Hematopoietic multipotent progenitor cell (in vitro differentiated cells): Measurements from ENCODE around the gene PAQR7. TPM values are rescaled to one million over a fixed set of nuclear protein-coding genes. Genes with fewer than 3 reads are reported as not detected.

Experiments
- DNase-seq, 3 donors: peaks; one replicate each; pipeline ENCODE4 v3.0.0-alpha.2; 2011 to 2015; ENCODE audit warnings: low read depth in 2 of 3, low spot score in 2 of 3
- total RNA-seq: library from RNA; depleted of rRNA; stranded (reverse); fragments of >200 nt; gene quantifications from one replicate; pipeline ENCODE4 v1.2.3, GENCODE V29; 2012

PAQR7 gene
- total RNA-seq, 1 donor, result 25.6 TPM

DNA sequence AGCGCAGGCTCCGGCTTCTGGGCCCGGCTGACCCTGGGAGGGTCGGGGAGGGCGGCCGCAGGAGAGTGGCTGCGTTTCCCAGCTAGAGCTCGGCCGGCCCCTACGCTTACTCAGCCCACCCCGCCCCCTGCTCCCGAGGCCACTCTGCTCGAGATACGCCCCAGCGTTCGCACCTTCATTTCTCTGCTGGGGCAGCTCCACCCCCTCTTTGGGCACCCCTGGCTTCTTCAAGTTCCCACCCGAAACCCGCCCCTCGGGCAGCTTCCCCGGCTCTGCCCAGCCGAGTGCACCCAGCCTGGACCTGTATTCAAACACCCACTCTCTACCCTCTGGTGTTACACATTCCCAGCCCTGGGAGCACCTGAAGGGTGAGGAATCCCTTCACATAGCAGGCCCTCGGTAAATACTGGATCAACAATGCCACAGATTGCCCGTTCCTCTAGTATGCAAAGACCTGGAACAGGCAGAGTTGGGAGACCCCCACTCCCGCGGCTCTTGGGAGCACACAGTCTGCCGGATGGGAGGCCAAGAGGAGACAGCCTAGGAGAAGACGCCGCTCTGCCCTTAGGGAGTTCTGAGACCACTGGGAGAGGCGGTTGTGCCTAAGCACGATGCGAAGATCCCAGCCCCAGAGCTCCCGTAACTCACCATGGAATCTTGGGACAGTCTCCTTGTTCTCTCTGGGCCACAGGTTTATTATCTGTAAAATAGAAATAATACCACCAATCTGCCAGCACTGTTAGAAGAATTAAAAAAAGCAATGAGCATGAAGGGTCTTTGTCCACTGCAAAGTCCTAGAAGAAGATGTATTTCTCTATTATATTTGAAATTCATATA lies 566 bp upstream of the PAQR7 start:
- DNase-seq, result no peak

- DNase-seq, result no peak
Observed at GRCh38 chr1:25874635-25875153, 814 bp downstream of the PAQR7 start.

DNA sequence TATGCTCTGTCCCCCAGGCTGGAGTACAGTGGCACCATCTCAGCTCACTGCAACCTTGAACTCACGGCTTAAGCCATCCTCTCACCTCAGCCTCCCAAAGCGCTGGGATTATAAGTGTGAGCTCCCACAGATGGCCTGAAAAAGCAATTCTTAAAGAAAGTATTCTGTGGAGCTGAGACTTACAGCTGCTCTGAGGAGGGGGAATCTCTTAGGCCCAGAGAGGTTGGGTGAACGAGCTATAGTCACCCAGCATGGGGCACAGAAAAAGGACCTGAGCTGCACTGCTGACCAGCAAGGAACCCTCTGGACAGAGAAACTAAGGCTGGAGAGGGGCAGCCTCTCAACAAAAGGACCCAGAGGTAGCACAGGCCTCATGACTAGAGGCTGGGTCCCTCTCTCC lies 1.3 kb downstream of the PAQR7 start:
- no peak for DNase-seq

DNA sequence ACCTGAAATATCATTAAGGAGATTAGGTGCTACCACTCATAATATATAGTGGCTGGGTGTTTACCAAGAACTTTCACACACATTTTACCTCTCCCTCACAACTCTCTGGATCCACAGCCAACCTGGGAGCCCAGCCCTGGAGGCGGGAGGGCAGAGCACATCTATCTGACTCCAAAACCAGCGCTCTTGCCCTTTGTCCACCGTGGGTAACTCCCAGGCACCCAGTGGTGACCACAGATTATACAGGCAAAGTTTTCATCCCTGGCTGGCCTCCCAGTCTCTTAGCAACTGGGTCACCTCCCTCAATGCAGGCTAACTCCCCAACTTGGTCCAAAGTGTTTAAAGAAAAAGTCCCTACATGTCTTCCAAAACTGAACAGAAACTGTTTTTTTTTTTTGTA lies 2.4 kb downstream of the PAQR7 start:
- DNase-seq, result no peak

- DNase-seq, result peak in 1 of 3 donors; percentile 41
Observed at GRCh38 chr1:25872713-25873112, 2.8 kb downstream of the PAQR7 start.

DNA sequence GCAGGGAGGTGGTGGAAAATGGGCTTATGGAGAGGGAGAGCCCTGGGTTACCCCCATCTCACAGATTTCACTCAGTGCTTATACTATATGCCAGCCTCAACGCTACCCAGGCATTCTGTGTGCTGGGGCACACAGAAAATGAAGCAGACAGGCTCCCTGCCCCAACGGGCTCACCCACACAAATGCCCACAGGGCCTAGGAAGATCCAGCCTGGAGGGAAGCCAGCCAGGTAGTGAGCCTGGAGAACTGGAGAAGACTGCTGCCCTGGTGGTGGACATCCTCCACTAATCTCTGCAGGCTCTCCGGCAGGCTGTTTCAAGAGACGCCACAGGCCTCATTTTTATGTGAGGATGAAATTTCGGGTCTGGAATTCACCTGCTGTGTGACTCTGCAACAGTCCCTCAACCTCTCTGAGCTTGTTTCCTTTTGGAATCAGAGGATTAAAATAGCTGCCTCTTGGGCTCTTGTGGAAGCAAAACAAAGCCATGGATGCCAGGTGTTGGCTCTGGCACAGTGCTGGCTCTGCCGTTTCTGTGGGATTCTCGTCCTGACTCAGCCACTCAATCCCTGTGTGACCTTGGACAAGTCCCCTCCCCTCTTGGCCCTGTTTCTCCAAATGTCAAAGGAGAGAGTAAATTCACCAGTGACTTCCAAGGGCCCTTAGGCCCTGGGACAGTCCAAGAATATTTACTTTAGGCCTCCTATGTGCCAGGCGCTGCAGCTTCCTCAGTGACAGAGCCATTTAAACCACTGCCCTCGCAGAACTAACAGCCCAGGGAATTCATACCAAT lies 3.6 kb downstream of the PAQR7 start:
- DNase-seq, result no peak

DNA sequence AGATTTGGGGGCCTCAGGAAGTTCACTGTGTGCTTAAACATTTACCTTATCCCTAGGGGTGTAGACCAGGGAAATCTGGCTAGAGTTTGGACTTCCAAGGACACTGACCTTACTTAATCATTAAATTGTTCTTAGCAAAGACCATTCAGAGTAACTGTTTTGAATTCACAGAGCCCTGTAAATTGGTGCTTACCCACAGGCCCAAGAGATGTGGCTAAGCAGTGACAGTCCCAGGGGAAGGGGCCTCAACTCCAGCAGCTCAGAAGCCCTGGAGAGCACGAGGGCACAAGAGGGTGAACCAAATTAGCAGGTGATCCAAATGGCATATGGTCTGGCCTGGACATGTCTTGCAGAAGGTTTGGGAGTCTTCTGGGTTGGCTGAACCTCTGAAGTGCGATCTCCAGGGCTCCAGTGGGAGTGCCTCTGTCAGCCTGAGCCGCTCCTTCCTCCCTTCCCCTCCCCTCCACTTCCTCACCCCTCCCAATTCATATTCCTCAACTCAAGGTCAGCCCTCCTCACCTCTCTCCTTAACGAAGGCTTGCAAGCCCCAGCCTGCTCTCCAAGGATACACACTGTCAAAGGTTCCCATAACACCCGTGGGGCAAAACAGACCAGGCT lies 4.3 kb downstream of the PAQR7 start:
- no peak for DNase-seq

DNA sequence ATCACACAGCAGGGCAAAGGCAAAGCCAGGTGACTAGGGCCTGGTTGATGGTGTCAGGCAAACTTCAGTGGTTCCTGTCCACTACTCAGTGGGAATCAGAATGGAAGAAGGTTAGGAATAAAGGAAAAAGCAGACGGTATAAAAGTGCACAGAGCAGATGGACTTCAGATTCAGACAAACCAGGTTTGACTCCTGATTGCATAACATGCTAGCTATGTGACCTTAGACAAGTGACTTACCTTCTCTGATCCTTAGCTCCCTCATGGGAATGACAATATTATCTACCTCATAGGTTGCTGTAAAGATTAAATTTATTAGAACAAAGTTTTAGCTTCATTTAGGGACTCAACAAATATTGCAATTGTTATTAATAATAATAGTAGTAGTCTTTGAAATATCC lies 4.9 kb downstream of the PAQR7 start:
- no peak for DNase-seq

GRCh38 chr1:25869909-25870606 lies 5.5 kb downstream of the PAQR7 start:
- no peak for DNase-seq

DNA sequence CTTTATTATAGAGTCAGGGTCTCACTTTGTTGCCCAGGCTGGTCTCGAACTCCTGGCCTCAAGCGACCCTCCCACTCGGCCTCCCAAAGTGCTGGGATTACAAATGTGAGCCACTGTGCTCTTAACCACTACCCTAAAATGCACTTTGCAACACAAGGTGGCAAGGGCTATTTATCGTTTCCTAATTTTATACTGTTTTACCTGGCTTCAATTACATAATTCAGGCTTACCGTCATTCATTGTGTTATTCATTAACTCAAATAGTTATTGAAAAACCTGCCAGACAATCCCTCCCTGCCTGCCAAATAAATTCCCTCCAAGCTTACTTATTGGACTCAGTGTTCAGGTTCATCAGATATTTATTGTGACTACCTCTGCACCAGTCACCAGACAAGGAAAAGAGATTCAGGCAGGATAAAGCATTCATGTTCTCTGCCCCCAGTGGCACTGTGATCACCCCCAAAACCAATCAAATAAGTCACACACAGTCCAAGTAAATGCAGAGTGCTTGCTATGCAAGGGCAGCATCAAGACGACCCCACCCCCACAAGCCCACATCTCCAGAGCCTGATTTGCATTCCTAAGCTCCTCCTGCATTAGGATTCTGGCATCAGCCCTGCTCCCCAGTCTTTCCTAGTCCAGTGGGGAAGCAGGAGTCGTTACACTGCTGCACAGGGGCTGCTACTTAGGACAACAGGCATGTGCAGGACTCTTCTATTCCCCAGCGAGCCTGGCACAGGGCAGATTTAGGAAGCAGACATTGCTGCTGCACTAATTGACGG lies 8.1 kb downstream of the PAQR7 start:
- DNase-seq, result no peak

DNA sequence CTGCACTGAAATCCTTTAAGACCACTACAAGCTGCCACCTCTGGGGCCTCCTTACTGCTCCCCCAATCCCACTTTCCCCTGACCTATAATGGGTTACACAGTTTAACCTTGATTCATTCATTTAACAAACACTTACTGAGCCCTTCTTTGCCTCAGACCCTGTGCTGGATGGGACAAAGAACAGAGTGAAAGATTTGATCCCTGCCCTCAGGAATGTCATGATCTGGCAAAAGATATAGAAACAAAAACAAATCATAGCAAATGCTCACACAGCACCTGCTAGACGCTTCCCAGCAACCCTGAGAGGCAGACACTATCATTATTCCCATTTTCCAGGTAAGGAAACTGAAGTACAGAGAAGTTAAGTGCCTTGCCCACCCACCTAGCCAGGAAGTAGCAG lies 9.2 kb downstream of the PAQR7 start:
- no peak for DNase-seq

- no peak for DNase-seq
Observed at GRCh38 chr1:25864434-25864833, 11.1 kb downstream of the PAQR7 start.

- no peak for DNase-seq
Observed at GRCh38 chr1:25863486-25864262, 11.8 kb downstream of the PAQR7 start.

- no peak for DNase-seq
Observed at GRCh38 chr1:25862785-25863485, 12.6 kb downstream of the PAQR7 start.

GRCh38 chr1:25861316-25862286 lies 13.9 kb downstream of the PAQR7 start:
- DNase-seq, result peak in 1 of 3 donors; percentile 45

DNA sequence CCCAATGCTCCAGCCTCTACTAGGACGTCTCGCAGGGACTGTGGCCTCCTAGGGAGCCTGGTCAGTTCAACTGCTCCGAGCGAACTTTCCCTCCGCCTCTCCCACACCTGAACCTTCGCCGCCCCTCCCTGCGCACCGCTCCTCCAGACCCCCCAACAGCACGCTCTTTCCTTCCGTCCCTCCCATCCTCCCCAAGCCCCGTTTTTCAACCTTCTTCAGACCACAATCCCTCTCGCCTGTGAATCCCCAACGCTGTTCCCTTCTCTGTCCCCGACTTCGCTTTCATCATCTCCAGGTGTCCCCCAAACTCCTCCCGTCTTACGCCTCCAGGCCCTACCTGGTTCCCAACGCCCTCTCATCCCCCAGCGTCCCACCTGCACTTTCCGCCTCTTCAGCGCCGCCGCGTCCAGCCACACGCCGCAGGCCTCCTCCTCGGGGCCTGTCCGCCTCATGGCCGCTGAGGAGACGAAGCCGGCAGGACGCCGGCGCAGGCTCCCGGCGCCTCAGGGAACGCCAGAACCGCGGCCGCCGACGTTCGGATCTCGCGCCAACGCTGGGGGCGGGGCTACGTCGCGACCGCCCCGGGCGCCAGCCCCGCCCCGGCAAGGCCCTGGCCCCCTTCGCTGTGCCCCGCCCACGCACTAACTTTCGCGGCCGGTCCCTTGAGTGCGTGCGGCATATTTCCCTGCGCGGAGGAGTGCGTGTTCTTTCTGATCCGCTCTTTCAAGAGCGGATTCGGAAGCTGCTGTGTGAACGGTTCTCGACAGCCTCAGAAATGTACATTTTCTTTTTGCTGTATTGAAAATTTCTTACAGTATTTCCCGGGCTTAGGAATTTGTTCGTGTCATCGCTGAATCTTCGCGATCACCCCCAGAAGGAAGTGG lies 16.4 kb downstream of the PAQR7 start, which contains the start of gene AUNIP:
AUNIP (minus strand) TSS at position 552 of the 884 bp plus-strand sequence; CDS start at position 452, 100 bp downstream.
- peak; percentile 77 to 92 (median 89) for DNase-seq
